ENCODE data around the gene C16orf87.
"Not testable (repeated sequence)": the region's sequence is repeated elsewhere in the genome, so short reads cannot be mapped to it uniquely, and the experiment has no call there.

The C16orf87 gene, protein sequence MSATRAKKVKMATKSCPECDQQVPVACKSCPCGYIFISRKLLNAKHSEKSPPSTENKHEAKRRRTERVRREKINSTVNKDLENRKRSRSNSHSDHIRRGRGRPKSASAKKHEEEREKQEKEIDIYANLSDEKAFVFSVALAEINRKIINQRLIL

GRCh38 chr16:46830902-46831647, at the start of gene C16orf87:
Gene C16orf87 (minus strand): TSS chr16:46831180. CDS start chr16:46831149, 31 bp downstream.
- peak; percentile 44 for DNase-seq (ENCODE audit: low read depth)

DNA sequence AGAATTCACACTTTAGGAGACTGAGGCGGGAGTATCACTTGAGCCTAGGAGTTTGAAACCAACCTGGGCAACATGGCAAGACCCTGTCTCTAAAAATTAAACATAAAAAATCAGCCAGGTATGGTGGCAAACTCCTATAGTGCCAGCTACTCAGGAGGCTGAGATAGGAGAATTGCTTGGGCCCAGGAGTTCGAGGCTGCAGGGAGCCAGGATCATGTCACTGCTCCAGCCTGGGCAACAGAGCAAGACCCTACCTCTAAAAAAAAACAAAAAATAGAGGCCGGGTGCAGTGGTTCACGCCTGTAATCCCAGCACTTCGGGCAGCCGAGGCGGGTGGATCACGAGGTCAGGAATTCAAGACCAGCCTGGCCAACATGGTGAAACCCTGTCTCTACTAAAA, 44.3 kb upstream of the C16orf87 start:
- DNase-seq (ENCODE audit: low read depth): no peak

- no peak for DNase-seq (ENCODE audit: low read depth)
Measured at GRCh38 chr16:46873201-46873600, 42.2 kb upstream of the C16orf87 start.

- no peak for DNase-seq (ENCODE audit: low read depth)
Measured at GRCh38 chr16:46871597-46871996, 40.6 kb upstream of the C16orf87 start.

DNA sequence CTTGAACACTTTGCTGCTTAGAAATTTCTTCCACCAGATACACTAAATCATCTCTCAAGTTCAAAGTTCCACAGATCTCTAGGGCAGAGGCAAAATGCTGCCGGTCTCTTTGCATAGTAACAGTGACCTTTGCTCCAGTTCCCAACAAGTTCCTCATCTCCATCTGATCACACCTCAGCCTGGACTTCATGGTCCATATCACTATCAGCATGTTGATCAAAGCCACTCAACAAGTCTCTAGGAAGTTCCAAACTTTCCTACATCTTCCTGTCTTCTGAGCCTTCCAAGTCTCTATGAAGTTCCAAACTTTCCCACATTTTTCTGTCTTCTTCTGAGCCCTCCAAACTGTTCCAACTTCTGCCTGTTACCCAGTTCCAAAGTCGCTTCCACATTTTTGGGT, 37.9 kb upstream of the C16orf87 start:
- not testable (repeated sequence) for DNase-seq (ENCODE audit: low read depth)

- not testable (repeated sequence) for DNase-seq (ENCODE audit: low read depth)
Measured at GRCh38 chr16:46867486-46867885, 36.5 kb upstream of the C16orf87 start.

DNA sequence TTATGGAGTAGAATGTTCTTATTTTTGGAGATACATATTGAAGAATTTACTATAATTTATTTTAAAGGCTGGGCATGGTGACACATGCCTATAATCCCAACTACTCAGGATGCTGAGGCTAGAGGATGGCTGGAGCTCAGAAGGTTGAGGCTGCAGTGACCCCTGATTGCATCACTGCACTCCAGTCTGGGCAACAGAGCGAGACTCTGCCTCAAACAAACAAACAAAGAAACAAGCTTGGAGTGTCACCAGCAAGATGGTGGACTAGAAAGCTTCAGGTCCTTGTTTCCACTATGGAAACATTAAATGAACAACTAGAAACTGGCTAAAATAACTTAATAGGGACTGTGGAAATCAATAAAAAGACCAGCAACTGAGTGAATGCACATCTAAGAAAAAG, 35.3 kb upstream of the C16orf87 start:
- no peak for DNase-seq (ENCODE audit: low read depth)

DNA sequence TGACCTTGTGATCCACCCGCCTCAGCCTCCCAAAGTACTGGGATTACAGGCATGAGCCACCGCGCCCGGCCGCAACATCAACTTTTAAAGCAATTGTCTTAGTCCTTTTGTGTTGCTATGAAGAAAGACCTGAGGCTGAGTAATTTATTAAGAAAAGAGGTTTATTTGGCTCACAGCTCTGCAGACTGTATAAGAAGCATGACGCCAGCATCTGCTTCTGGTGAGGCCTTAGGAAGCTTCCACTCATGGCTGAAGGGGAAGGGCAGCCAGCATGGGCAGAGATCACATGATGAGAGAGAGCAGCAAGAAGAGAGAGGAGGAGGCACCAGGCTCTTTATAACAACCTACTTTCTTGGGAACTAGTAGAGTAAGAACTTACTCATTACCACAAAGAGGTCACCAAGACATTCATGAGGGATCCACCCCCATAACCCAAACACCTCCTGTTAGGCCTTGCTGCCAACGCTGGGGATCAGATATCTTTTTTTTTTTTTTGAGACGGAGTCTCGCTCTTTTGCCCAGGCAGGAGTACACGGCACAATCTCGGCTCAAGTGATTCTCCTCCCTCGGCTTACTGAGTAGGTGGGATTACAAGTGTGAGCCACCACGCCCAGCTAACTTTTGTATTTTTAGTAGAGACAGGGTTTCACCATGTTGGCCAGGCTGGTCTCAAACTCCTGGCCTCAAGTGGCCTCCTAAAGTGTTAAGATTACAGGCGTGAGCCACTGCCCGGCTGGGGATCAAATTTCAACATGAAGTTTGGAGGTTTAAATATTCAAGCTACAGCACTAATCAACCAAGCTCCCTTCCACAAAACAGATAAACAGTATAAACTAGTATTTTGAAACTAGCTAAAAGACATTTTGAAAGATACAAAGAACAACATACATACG, 31.8 kb upstream of the C16orf87 start:
- no peak for DNase-seq (ENCODE audit: low read depth)

DNA sequence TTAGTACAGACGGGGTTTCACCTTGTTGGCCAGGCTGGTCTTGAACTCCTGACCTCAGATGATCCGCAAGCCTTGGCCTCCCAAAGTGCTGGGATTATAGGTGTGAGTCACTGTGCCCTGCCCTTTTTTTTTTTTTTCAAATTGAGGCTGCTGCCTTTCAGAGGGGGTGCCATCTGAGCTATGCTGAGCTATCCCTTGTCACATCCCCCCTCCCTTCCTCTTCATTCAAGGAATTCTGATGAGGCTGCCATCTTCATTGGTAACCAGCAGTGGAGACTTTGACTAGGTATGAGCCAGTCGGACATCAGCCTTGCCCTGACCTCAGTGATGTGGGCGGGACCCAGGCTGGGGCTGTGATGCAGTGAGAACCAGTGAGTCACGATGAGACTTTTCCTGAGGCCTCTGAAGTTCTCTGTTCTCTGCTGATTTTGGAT, 28.8 kb upstream of the C16orf87 start:
- DNase-seq (ENCODE audit: low read depth): peak; percentile 57

- no peak for DNase-seq (ENCODE audit: low read depth)
Measured at GRCh38 chr16:46858151-46858550, 27.2 kb upstream of the C16orf87 start.

DNA sequence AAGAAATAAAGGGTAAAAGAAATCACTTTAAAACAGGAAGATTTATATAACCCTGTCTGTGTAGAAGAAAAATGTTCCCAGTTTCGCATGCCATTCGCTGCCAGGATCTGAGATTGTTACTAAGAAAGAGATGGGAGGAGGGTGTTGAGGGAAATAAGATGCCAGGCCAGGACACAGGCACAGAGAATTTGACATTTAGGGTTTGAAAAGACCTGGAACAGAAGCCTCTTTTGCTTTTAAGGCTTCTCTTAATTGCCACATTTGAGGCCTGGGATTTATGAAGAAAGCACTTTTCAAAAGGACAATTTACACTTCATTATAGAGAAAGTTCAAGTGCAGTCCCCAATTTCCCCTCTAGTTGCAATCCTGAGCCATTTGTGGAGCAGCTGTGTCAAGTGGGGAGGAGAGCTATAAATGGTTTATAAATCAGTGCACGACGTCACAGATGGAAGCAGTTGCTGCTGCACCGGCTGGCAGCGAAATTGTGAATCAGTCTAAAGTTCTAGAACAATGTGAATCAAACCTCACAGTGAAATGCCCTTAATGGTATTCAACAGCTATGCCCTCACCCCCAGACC, 26.5 kb upstream of the C16orf87 start:
- DNase-seq (ENCODE audit: low read depth): no peak

- no peak for DNase-seq (ENCODE audit: low read depth)
Measured at GRCh38 chr16:46855389-46855788, 24.4 kb upstream of the C16orf87 start.

- no peak for DNase-seq (ENCODE audit: low read depth)
Measured at GRCh38 chr16:46854846-46855245, 23.9 kb upstream of the C16orf87 start.

GRCh38 chr16:46853713-46854443, 22.9 kb upstream of the C16orf87 start:
- no peak for DNase-seq (ENCODE audit: low read depth)

- no peak for DNase-seq (ENCODE audit: low read depth)
Measured at GRCh38 chr16:46852130-46852529, 21.1 kb upstream of the C16orf87 start.

DNA sequence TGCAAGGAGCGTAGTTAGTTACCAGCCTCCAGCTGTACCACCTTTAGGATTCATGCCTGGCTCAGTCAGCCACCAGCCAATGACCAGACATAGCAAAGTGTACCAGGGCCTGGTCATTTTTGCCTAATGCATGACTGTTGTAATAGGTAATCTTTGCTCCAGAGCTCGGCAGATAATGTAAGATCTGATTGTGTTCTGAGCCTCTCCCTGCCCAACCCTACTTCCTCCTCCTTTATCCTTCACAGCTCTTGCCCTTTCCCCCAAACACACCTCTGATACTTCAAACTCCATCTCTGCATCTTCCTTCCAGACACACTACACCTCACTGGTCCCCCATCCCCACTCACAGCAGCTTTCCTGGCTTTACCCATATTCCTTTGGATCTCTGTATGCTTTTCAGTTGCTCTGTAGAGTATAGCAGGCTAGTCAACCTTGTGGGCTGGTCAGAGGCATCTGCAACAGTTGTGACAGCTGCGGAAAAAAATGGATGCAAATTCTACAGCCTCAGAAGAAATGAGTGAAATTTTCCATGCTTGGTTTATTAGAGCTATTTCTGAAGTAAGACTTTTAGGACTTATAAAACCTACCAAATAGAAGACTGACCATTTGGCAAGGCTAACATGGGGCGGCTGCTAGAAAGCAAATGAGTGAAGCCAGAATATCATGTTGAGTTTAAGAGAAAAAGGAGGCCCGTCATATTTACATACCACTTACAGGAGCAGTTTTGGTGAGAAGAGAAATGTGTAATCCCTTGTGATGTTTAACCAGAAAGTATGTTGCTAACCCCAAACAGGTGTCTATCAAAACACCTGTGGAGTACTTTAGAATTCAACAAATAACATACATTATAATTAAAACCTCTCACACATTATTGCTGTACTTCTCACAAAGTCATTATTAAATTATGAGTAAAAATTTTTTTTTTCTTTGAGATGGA, 19.9 kb upstream of the C16orf87 start:
- DNase-seq (ENCODE audit: low read depth): no peak

- no peak for DNase-seq (ENCODE audit: low read depth)
Measured at GRCh38 chr16:46848768-46849764, 18.1 kb upstream of the C16orf87 start.

GRCh38 chr16:46845952-46846351, 15.0 kb upstream of the C16orf87 start:
- DNase-seq (ENCODE audit: low read depth): no peak

- DNase-seq (ENCODE audit: low read depth): no peak
Measured at GRCh38 chr16:46844771-46845170, 13.8 kb upstream of the C16orf87 start.

Data from GM04503 (cell line).